Measurements from ENCODE around the gene GSE1.

- TF ChIP-seq POLR2AphosphoS5 (IDR thresholded peaks at IDR 0.05; ENCODE audit: low read depth, low read length) (no peak), CTCF (IDR thresholded peaks at IDR 0.05) (no peak), SIN3A (IDR thresholded peaks at IDR 0.05; ENCODE audit: borderline replicate concordance, insufficient read depth, low read depth, low read length) (no peak)
- TF ChIP-seq, protein P1, sequence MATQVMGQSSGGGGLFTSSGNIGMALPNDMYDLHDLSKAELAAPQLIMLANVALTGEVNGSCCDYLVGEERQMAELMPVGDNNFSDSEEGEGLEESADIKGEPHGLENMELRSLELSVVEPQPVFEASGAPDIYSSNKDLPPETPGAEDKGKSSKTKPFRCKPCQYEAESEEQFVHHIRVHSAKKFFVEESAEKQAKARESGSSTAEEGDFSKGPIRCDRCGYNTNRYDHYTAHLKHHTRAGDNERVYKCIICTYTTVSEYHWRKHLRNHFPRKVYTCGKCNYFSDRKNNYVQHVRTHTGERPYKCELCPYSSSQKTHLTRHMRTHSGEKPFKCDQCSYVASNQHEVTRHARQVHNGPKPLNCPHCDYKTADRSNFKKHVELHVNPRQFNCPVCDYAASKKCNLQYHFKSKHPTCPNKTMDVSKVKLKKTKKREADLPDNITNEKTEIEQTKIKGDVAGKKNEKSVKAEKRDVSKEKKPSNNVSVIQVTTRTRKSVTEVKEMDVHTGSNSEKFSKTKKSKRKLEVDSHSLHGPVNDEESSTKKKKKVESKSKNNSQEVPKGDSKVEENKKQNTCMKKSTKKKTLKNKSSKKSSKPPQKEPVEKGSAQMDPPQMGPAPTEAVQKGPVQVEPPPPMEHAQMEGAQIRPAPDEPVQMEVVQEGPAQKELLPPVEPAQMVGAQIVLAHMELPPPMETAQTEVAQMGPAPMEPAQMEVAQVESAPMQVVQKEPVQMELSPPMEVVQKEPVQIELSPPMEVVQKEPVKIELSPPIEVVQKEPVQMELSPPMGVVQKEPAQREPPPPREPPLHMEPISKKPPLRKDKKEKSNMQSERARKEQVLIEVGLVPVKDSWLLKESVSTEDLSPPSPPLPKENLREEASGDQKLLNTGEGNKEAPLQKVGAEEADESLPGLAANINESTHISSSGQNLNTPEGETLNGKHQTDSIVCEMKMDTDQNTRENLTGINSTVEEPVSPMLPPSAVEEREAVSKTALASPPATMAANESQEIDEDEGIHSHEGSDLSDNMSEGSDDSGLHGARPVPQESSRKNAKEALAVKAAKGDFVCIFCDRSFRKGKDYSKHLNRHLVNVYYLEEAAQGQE (IDR thresholded peaks at IDR 0.05; ENCODE audit: insufficient read depth in 1 of 2, low read depth in 2 of 2, low read length in 1 of 2) = no peak
Measured at GRCh38 chr16:85579191-85579590, 33.9 kb upstream of the GSE1 start.
